ENCODE data around the gene GPR37L1.

The GPR37L1 gene, protein sequence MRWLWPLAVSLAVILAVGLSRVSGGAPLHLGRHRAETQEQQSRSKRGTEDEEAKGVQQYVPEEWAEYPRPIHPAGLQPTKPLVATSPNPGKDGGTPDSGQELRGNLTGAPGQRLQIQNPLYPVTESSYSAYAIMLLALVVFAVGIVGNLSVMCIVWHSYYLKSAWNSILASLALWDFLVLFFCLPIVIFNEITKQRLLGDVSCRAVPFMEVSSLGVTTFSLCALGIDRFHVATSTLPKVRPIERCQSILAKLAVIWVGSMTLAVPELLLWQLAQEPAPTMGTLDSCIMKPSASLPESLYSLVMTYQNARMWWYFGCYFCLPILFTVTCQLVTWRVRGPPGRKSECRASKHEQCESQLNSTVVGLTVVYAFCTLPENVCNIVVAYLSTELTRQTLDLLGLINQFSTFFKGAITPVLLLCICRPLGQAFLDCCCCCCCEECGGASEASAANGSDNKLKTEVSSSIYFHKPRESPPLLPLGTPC

GRCh38 chr1:202122639-202123335, at the start of gene GPR37L1:
Gene GPR37L1, plus strand, starts transcription at chr1:202122917. Its CDS starts 47 bp downstream, at chr1:202122964.
- DNase-seq (ENCODE audit: low read depth): no peak

DNA sequence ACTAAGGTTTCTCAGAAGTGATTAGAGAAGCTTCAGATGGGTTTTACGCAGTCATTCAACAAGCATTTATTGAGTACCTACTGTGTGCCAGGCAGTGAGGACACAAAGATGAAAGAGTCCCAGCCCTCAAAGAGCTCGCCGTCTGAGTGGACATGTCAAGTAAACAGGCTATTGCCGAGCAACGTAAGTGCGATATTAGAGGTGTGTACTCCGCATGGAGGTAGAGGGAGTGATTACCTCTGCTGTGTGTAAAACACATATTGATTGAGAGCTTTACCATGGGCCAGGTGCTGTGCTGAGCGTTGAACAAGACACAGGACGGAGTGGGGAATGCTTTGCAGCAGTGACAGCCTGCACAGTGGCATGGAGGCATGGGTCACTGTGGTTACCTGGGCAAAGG, 49.5 kb upstream of the GPR37L1 start:
- DNase-seq (ENCODE audit: low read depth): no peak

DNA sequence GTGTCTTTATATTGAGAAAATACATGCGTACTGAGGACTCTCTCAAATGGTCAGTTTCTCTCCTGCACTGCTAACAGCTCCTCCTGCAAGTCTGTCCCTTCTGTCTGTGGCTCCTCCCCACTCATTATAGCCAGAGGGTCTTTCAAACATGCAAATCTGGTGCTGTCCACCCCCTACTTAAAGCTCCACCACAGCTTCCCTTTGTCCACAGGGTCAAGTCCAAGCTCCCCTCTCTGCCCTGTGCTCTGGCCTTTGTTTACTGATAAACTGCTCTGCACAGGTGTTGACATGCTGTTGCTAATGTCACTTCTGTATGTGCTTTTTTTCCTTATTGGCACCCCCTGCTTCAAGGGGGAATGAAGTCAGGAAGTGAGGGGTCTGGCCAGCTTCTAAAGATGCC, 47.7 kb upstream of the GPR37L1 start:
- no peak for DNase-seq (ENCODE audit: low read depth)

- DNase-seq (ENCODE audit: low read depth): no peak
These were observed 47.3 kb upstream of the GPR37L1 start for GRCh38 chr1:202075389-202075788.

DNA sequence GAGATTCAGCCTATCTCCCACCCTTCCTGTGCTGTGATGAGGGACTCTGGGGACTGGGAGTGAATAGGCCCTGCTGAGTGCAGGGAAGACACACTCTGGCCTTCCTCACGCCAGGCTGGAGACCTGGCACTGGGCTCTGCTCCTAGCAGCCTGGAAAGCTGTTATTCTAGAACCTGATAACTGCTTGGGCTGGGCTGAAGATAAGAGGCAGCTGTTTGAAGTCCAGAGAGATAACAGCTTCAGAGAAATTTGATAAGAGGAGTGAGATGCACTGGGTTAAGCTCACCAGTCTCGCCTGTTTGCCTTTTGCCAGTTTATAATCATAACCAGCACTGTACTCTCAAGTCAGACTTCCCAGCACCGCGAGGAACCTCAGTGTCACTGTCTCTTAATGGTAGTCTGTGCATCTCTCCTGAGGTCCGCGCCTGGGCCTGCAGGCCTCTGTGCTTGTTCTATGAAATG, 46.6 kb upstream of the GPR37L1 start:
- no peak for DNase-seq (ENCODE audit: low read depth)

GRCh38 chr1:202078241-202078640, 44.5 kb upstream of the GPR37L1 start:
- DNase-seq (ENCODE audit: low read depth): no peak

DNA sequence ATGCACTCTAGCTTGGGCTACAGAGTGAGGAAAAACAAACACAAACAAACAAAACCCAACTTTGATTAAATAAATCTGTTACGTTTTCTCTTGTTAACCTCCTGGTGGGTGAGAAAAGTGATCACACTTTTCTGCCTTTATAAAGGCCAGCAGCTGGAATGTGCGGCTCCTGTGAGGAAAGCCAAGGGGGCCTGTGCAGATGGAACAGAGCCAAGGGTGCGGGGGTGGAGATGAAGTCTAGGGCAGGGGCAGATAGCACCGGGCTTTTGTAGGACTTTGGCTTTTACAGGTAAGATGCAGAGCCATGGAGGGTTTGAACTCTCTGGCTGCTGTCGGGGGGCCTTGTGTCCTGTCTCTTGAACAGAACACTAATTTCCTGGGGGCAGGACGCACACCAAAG, 40.7 kb upstream of the GPR37L1 start:
- DNase-seq (ENCODE audit: low read depth): no peak

DNA sequence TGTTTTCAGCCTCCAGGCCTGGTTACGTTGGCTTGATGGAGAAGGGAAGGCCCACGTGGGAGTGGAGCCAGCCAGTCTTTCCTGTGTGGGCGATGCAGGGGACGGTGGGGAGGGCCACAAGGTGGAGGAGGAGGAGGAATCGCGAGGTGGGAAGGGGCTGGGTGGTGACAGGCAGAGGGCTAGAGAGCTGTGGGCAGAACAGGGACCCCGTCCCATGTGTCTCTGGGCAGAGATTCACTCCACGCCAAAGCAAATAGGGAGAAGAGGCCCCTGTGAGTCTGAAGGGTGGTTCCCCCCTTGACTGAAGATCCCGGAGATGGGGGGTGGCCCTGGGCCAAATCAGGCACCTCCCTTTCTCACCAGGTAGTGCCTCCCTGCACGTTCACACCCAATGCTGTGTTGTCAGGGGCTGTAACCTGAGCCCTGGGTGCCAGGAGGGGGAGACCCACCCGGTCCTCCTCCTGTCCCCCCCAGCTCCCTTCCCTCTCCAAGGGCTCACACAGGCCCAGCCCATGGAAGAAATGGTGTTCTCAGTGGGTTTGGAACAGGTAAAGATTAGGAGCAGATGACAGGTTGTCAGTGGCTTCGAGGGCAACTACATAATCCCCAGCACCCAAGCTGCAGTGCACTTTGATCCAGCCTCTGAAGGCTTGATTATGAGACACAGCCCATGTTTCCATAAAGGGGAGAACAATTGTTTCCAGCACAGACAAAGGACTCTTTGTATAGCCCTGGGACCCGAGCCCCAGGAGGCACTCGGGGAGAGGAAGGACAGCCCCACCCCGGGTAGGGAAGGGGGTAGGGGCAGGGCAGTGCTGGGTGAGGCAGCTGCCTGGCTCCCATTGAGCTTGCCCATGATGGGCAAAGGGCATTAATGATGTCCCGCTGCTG, 37.7 kb upstream of the GPR37L1 start:
- DNase-seq (ENCODE audit: low read depth): no peak

- DNase-seq (ENCODE audit: low read depth): no peak
These were observed 36.9 kb upstream of the GPR37L1 start for GRCh38 chr1:202085682-202086373.

DNA sequence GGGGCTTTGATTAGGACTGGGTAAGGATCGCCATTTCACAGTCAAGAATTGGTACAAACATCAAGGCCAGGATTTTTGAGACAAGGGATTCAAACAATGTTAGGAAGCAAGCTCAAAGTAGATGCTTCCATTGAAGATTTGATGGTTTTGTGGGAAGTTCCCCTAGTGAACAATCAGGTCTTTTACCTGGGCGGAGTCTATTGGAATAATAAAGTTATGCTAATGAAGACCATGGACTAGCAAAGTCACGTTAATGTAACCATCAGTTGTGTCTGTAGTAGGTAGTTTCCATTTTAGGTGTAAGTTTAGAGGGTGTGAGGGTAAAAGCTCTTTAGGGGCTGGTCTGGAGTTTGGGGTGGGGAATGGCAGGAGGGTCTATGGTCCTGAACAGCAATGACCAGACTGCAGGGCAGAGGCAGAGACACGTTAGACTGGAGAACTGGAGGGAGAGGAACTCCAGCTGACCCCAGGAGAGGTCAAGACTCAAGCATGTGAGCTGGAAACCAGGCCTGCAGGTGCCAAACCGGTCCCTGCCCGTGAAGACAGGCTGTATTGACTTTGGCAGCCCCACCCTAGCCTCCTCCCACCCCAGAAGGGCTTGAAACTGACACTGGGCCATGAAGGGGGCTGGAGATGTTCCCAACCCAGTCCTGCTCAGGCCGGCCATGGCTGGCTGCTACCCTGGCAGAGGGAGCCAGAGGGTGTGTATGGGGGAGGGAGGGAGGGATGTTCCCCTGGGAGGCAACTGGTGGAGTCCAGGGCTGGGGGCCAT, 36.0 kb upstream of the GPR37L1 start:
- no peak for DNase-seq (ENCODE audit: low read depth)

DNA sequence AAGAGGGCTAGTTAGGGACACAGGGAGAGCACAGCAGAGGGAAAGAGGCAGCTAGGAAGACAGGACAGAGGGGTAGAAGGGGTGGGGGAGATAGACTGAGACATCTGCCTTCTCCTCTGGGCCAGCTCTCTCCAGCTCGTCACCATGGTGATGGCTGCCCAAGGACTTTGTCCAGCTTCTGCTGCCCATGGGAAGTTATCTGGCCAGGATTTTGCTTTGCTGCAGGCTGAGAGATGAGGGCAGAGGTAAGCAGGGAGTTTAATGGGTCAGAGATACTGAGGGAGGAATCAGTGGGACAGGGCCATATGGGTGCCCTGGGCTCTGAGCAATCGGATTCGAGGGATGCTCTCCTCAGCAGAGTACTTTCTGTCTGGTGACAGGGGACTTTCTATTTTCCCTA, 34.5 kb upstream of the GPR37L1 start:
- DNase-seq (ENCODE audit: low read depth): no peak

- no peak for DNase-seq (ENCODE audit: low read depth)
These were observed 31.7 kb upstream of the GPR37L1 start for GRCh38 chr1:202090994-202091393.

GRCh38 chr1:202093858-202094257, 28.9 kb upstream of the GPR37L1 start:
- no peak for DNase-seq (ENCODE audit: low read depth)

DNA sequence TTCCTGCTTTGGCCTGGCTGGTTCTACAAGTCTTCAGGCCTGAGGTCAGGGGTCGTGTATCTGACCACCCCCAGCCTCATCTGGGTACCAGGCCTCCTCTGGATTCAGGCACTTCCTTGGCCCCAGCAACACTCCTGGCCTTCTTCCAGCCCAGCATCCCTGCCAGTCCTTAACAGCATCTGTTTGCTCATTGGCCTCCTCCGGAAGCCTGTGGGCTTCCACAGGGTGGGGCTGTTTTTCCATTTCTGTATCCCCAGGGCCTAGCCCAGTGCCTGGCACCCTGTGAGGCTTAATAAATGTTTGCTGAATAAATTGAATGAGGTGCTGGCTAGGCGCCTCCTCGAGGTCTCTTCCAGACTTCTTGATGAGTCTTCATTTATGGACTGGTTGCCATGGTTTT, 21.5 kb upstream of the GPR37L1 start:
- no peak for DNase-seq (ENCODE audit: low read depth)

DNA sequence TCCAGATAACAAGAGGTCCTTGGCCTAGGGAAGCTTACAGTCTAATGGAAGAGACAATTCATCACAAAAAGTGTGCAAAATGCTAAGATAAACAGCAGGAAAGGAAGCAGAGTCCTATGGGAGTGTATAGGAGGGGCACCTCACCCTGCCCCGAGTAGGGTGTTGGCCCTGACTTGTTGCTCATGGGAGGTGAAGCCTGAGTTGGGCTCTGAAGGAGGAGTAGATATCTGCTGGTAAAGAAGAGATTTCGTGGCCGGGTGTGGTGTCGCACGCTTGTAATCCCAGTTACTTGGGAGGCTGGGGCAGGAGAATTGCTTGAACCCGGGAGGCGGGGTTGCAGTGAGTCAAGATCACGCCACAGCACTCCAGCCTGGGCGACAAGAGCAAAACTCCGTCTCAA, 18.6 kb upstream of the GPR37L1 start:
- no peak for DNase-seq (ENCODE audit: low read depth)

GRCh38 chr1:202105571-202106339, 17.0 kb upstream of the GPR37L1 start:
- DNase-seq (ENCODE audit: low read depth): no peak

GRCh38 chr1:202106340-202107254, 16.1 kb upstream of the GPR37L1 start:
- DNase-seq (ENCODE audit: low read depth): no peak

DNA sequence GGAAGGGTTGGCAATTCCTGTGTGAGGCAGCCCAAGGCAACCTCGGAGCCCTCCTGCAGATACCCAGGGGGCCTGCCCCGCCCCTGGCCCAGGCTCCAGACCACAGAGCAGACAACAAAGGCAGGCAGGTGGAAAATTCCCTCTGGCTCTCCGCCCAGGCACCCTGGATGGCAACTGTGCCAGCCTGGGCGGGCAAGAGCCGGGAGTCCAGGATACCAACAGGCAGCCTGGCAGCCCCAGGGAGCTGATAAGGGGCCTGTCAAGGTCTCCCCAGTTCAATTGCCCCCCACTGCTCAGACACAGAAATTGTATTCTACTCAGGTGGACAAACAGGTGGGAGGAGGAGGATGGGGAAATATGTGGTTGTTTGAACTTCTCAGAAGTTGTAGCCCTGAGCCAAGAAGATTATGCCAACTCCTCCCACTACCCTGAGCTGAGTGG, 15.4 kb upstream of the GPR37L1 start:
- DNase-seq (ENCODE audit: low read depth): no peak
